ENCODE results near the gene CELF1. TPM values are rescaled to one million over a fixed set of nuclear protein-coding genes. Genes with fewer than 3 reads are reported as not detected.

CELF1 gene
- total RNA-seq, 1 donor from 2014 or later, result 82.2 TPM

- Mint-ChIP-seq H3K4me1 (ENCODE audit: low read depth) (peaks cover 8% of the 10 kb centered on the region), H3K4me3 (ENCODE audit: unreplicated experiment) (no peak overlapping the region), H3K27me3 (ENCODE audit: low read depth) (no peaks in the 10 kb centered on the region), H3K36me3 (ENCODE audit: low read depth) (peaks cover 49% of the 10 kb centered on the region), H3K9me3 (ENCODE audit: low read depth) (no peaks in the 10 kb centered on the region), H3K27ac (ENCODE audit: unreplicated experiment) (peak overlapping the region; percentile 1)
- no peak for DNase-seq (ENCODE audit: low spot score)
- TF ChIP-seq CTCF (IDR thresholded peaks at IDR 0.05), result no peak
These were observed 74.1 kb downstream of the CELF1 start for GRCh38 chr11:47478651-47479329.

GRCh38 chr11:47477753-47478152 is 75.2 kb downstream of the CELF1 start:
- no peak for DNase-seq (ENCODE audit: low spot score)
- H3K36me3 Mint-ChIP-seq (ENCODE audit: low read depth), result peaks cover 51% of the 10 kb centered on the region

GRCh38 chr11:47477323-47477722 is 75.6 kb downstream of the CELF1 start:
- Mint-ChIP-seq H3K36me3 (ENCODE audit: low read depth) (peaks cover 51% of the 10 kb centered on the region), H3K9me3 (ENCODE audit: low read depth) (no peaks in the 10 kb centered on the region), H3K4me3 (ENCODE audit: unreplicated experiment) (no peak overlapping the region), H3K4me1 (ENCODE audit: low read depth) (peaks cover 8% of the 10 kb centered on the region), H3K27me3 (ENCODE audit: low read depth) (no peaks in the 10 kb centered on the region), H3K27ac (ENCODE audit: unreplicated experiment) (no peak overlapping the region)
- TF ChIP-seq CTCF (IDR thresholded peaks at IDR 0.05), result no peak
- no peak for DNase-seq (ENCODE audit: low spot score)

More at GRCh38 chr11:47477753-47478152, 75.2 kb downstream of the CELF1 start:
- TF ChIP-seq CTCF (IDR thresholded peaks at IDR 0.05), result no peak
- H3K9me3 Mint-ChIP-seq (ENCODE audit: low read depth), result no peaks in the 10 kb centered on the region
- H3K4me3 Mint-ChIP-seq (ENCODE audit: unreplicated experiment), result no peak overlapping the region
- no peaks in the 10 kb centered on the region for H3K27me3 Mint-ChIP-seq (ENCODE audit: low read depth)
- no peak overlapping the region for H3K27ac Mint-ChIP-seq (ENCODE audit: unreplicated experiment)
- H3K4me1 Mint-ChIP-seq (ENCODE audit: low read depth), result peaks cover 8% of the 10 kb centered on the region

- Mint-ChIP-seq H3K36me3 (ENCODE audit: low read depth) (peaks cover 39% of the 10 kb centered on the region), H3K27ac (ENCODE audit: unreplicated experiment) (peak overlapping the region; percentile 18)
- no peak for TF ChIP-seq CTCF (IDR thresholded peaks at IDR 0.05)
These were observed 82.3 kb downstream of the CELF1 start for GRCh38 chr11:47470671-47471070.

GRCh38 chr11:47469361-47470179 is 83.4 kb downstream of the CELF1 start:
- Mint-ChIP-seq H3K27ac (ENCODE audit: unreplicated experiment) (peak overlapping the region; percentile 77), H3K9me3 (ENCODE audit: low read depth) (no peaks in the 10 kb centered on the region), H3K4me1 (ENCODE audit: low read depth) (peaks cover 44% of the 10 kb centered on the region), H3K36me3 (ENCODE audit: low read depth) (peaks cover 32% of the 10 kb centered on the region), H3K4me3 (ENCODE audit: unreplicated experiment) (no peak overlapping the region), H3K27me3 (ENCODE audit: low read depth) (no peaks in the 10 kb centered on the region)
- TF ChIP-seq CTCF (IDR thresholded peaks at IDR 0.05), result no peak
- DNase-seq (ENCODE audit: low spot score), result no peak

More at GRCh38 chr11:47470671-47471070, 82.3 kb downstream of the CELF1 start:
- Mint-ChIP-seq H3K4me1 (ENCODE audit: low read depth) (peaks cover 38% of the 10 kb centered on the region), H3K9me3 (ENCODE audit: low read depth) (no peaks in the 10 kb centered on the region), H3K27me3 (ENCODE audit: low read depth) (no peaks in the 10 kb centered on the region), H3K4me3 (ENCODE audit: unreplicated experiment) (no peak overlapping the region)
- DNase-seq (ENCODE audit: low spot score), result no peak
